Stimulated activated CD4-positive, alpha-beta T cell treated with anti-CD3 and anti-CD28 coated beads, Interleukin-15, amount 100 ng/mL, for 1 hour (primary cell): ENCODE results near the gene SGTB.

ENCODE experiments used
- DNase-seq, 2 donors: peaks; one replicate each; pipeline ENCODE4 v3.0.0-alpha.2; 2020; ENCODE audit warnings: low read depth in 1 of 2, low spot score in 1 of 2

Gene SGTB, protein sequence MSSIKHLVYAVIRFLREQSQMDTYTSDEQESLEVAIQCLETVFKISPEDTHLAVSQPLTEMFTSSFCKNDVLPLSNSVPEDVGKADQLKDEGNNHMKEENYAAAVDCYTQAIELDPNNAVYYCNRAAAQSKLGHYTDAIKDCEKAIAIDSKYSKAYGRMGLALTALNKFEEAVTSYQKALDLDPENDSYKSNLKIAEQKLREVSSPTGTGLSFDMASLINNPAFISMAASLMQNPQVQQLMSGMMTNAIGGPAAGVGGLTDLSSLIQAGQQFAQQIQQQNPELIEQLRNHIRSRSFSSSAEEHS

DNA sequence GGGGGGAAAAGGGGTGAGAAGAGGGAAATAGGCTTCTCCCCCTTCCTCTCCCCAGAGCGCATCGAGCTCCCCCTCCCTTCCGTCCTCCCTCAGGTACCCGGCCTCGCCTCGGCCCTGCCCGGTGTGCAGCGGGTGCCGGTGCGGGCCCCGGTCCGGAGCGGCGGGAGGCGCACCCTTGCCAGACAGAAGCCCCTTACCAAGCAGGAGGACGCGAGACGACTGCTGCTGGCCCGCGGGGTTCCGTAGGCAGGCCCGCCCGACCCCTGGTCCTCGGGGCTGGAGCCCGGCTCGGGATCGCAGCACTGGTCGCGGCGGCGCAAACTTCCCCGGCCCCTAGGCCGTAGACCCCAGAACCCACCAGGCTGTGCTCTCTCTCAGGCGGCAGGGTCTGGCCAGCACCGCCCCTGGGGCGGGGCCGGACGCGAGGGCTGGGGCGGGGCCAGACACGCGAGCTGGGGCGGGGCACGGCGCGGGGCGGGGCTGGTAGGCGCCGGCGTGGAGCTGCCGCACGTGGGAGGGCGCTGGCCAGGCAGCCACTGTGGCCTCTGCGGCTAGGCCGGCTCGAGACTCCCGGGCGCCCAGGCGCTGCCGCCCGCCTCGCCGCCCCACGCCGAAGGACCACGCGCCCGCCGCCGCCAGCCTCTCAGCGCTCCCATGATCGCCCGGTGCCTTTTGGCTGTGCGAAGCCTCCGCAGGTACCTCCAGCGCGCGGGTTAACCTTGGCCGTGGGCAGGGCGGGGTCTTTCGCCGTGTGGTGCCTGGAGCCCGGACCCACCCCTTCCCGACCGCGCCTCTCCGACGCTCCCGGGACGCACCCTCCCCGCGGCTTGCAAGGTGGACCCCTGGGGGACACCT is at the start of gene SGTB, which contains the start of gene NLN:
SGTB (minus strand) TSS at position 390 of the 855 bp plus-strand sequence. CDS start 1,302 bp downstream, outside the sequence.
NLN (plus strand) TSS at position 486 of the 855 bp plus-strand sequence; CDS start at position 655, 169 bp downstream.
- DNase-seq: peak; percentile 75 to 85

DNA sequence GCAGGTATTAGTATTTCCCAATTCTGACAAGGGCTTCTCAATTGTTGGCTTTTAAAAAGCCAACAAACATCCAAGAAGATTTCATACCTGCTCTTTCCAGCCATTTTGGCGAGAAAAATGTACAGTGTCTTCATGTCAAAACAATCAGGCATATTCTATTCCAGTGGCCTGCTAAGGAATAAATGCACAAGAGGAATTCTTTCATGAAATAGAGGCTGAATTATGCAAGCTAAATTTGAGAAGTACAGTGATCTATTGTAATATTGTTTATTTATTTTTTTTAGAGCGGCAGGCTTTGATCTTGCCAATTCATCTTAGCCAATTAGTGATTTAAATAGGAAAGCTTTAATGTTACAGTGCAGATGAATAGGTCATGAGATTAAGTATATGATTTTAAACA is 49.4 kb upstream of the SGTB start:
- no peak for DNase-seq

DNA sequence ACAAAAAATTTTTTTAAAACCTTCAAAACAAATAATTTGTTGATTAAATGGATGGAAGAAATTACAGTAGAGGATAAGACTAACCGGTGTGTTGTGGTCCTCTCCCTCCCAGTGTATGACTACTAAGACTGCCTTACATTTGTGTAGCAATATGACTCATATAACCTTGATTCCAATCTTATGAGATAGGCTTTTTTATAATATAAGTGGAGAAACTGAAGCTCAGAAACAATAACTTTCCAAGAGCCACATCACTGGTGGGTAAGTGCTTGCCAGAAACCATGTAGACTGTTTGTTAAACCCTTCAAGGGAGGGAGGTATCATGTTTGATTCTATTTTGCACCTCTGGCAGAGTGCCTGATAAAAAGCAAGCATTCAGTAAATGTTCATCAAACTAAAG is 47.6 kb upstream of the SGTB start:
- DNase-seq: no peak

DNA sequence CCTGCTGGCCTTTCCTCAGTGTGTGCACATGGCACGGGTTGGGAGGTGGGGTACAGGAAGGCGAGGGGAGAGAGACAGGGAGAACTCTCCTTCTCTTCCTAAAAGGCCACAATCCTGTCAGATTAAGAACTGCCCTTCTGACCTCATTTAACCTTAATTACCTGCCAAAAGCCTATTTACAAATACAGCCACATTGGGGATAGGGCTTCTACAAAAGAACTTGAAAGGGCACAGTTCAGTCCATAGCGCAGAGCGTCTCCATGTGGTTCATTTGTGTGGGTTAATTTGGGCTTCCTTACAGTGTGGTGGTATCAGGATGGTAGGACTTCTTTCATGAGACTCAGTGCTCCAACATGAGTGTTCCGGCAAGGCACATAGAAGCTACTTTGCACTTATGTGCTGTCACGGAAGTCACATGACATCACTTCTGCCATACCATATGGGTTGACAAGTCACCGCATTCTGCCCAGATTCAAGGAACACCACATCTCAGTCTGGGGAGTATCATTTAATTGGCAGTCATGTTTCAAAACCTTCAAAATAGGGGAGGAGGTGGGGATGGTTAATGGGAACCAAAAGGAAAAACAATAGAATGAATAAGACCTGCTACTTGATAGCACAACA is 46.9 kb upstream of the SGTB start:
- no peak for DNase-seq

DNA sequence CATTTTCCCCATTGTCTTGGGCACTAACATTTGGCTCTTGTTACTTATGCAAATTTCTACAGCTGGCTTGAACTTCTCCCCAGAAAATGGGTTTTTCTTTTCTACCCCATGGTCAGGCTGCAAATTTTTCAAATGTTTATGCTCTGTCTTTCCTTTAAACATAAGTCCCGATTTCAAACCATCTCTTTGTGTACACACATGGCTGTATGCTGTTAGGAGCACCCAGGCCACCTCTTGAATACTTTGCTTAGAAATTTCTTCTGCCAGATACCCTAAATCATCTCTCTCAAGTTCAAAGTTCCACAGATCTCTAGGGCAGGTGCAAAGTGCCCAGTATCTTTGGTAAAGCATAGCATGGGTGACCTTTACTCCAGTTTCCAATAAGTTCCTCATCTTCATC is 45.7 kb upstream of the SGTB start:
- no peak for DNase-seq

DNA sequence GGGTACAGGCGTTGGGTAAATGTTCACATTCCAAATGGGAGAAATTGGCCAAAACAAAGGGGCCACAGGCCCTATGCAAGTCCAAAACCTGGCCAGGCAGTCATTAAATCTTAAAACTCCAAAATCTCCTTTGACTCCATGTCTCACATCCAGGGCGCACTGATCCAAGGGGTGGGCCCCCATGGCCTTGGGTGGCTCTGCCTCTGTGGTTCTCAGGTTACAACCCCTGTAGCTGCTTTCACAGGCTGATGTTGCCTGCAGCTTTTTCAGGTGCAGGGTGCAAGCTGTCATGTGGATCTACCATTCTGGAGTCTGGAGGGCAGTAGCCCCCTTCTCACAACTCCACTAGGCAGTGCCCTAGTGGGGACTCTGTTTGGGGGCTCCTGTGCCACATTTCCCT is 44.9 kb upstream of the SGTB start:
- no peak for DNase-seq

DNA sequence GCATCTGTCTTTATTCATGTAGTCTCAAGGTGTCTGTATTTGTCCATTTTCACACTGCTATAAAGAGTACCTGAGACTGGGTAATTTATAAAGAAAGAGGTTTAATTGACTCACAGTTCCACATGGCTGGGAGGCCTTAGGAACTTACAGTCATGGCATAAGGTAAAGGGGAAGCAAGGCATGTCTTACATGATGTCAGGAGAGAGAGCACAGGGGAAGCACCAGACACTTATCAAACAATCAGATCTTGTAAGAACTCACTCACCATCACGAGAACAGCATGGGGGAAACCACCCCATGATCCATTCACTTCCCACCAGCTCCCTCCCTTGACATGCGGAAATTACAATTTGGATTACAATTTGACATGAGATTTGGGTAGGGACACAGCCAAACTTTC is 44.3 kb upstream of the SGTB start:
- DNase-seq: no peak

DNA sequence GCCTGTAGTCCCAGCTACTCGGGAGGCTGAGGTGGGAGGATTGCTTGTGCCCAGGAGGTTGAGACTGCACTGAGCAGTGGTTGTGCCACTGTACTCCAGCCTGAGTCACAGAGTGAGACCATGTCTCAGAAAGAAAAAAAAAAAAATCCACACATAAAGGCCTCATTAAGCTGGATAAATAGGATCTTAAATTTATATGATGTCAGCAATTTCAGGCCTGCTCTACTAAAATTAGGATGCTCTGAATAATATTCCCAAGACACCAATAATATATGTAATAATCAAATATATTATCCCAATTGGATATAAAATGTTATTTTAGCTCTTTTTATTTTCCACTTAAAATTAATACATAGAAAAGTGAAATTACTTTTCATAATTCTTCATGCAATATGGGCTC is 43.7 kb upstream of the SGTB start:
- DNase-seq: no peak

DNA sequence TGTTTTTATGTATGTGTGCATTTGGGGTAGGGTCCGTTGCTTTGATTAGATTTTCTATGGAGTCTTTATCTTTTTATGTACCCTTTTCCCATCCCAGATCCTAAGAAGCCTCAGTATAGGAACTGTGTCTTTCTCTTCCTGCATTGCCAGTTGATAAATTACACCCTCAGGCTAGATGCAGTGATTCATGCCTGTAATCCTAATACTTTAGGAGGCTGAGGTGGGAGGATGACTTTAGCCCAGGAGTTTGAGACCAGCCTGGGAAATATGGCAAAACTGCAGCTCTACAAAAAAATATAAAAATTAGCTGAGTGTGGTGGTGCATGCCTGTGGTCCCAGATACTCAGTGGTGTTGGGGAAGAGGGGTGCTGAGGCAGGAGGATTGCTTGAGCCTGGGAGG is 40.3 kb upstream of the SGTB start:
- no peak for DNase-seq

DNA sequence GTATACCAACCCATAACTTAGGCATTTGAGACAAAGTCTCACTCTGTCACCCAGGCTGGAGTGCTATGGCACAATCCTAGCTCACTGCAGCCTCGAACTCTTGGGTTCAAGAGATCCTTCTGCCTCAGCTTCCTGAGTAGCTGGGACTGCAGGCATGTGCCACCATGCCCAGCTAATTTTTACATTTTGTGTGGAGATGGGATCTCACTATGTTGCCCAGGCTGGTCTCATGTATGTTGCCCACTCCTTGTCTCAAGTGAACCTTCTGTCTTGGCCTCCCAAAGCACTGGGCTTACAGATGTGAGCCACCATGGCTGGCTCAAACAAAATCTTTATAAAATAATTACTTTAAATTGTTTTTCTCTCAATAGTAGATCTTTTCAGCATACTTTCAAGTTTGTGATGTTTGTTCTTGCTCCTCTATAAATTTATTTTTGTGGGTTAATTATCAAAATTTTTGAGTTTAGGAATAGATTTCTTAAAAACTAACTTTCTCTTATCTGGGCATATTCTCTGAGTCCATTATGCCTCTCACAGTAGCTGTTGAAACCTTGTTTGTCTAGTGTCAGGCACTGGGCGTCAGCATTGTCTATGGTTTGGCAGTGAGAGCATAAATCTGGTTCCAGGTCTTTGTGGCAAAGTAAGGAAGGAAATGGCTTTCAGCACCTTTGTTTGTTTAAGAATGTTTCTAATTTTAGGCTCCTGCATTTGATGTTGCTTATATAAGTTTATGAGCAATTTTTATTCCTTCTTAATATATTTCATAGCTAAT is 38.8 kb upstream of the SGTB start:
- peak in 1 of 2 donors; percentile 26 for DNase-seq

DNA sequence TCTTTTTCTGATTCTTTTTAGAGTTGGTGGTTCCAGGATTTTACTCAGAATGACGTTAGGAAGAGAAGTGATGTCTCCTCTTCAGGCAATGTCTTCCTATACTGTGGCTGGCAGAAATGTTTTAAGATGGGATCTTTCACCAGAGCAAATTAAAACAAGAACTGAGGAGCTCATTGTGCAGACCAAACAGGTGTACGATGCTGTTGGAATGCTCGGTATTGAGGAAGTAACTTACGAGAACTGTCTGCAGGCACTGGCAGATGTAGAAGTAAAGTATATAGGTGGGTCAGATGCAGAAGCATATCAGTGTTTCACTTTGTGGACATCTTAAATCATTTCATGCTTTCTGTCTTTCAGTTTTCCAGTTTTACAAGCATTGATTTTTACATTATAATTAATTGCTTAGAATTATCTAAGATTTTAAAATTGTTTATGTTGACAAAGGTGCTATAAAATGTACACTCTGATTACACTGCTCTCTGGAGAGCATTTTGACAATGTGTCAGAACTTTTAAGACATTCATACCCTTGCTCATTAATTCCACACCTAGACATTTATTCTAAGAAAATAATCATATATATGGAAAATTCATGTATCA is 36.7 kb upstream of the SGTB start:
- no peak for DNase-seq

DNA sequence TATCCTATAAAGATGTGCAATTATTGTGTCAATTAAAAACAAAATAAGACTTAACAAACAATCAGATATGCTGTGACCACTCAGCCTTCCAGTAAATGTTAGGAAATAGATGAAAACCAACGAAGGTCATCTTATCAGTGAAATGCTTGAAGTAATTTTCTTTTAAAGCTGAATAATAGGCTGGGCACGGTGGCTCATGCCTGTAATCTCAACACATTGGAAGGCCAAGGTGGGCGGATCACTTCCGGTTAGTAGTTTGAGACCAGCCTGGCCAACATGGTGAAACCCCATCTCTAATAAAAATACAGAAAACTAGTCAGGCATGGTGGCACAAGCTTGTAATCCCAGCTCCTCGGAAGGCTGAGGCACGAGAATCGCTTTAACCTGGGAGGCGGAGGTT is 31.3 kb upstream of the SGTB start:
- no peak for DNase-seq

DNA sequence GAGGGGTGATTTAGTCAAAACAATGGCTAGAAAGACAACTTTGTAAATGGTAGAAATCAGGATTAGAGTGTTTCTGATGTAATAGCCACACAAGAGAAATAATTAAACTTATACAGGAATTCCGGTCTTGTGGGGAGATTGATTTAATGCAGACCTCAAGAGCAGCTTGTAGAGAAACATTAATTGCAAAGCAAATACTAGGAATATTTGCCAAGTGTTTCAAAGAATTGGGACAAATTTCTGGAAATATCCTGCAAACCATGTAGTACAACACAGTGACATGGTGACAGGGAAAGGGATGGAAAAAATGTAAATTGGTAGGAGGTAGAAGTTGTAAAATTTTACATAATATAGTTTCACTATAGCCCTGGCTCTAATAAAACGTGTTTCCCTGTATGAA is 29.0 kb upstream of the SGTB start:
- no peak for DNase-seq

DNA sequence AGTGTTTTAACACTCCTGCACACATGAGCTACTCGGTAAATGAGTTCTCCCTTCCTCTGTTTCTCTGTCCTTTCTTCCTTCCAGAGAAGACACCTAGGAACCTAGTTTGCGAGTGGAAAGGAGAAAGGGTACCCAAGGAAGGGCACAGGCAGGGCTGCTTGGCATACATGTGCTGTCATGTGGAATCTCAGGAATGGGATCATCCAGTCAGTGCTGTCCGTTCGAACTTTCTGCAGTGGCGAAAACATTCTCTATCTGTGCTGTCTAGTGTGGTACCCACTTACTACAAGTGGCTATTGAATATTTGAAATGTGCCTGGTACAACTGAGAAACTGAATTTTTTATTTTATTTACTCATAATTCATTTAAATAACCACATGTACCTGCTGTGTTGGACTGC is 28.0 kb upstream of the SGTB start:
- no peak for DNase-seq

DNA sequence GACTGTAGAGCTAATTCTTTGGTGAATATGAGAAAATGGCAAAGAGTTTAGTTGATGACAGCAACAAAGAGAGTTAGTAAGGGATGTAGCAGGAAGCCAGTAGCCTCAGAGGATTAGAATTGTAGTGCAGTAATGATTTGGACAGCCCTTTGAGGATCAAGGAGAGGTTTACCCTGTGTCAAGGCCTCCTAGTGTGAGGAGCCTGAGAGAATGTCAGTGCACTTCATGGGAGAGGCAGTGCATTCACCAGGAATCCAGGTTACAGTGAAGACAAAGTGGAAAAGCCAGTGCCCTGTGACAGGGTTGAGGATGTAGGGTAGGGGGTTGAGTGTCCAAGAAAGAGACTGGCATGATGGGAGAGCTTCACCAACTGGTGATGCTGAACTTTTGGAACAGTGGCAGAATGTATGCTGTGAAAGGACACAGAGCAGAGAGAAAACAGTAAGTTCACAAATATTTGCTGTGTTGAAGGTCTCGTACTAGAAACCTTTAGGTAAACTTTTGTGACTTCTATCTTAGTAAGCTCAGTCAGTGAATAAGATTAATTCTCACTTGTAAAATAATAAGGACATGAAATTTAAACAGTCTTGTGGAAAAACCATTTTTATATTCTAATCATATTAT is 27.4 kb upstream of the SGTB start:
- no peak for DNase-seq

DNA sequence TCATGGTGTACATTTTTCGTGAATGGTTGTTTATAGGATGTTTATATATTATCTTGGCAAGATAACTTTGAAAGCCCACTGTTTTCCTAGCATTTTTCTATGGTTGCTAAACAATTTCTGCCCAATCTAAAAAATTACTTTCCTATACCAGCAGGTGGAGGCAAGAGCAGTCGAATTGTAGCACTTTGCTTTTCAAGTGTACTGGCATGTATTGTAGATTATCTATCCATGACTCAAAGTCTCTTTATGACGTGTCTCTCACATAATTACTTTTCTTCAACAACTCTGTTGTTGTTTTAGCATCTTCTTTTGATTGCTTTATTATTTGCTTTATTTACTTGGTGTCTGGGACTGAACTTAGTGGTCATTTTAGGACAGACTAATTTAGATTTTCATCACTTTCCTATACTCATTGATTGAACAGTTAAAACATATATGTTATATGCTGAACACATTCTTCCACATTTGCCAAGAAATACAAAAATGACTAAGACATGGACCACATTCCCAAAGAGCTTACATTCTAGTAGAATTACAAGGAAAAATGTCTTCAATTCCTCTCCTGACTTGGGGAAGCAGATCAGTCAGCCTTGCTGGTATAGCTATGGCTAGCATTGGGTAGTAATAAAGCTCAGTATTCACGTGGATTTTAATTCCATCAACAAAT is 20.8 kb upstream of the SGTB start:
- DNase-seq: no peak

DNA sequence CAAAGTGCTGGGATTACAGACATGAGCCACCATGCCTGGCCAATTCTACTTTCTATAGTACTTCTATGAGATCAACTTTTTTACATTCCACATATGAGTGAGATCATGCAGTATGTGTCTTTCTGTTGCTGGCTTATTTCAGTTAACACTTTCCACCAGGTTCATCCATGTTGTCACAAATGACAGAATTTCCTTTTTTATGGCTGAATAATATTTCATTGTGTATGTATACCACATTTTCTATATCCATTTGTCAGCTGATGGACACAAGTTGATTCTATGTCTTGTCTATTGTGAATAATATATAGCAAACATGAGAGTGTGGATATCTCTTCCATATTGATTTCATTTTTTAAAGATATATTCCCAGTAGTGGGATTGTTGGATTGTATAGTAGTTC is 17.3 kb upstream of the SGTB start:
- no peak for DNase-seq

DNA sequence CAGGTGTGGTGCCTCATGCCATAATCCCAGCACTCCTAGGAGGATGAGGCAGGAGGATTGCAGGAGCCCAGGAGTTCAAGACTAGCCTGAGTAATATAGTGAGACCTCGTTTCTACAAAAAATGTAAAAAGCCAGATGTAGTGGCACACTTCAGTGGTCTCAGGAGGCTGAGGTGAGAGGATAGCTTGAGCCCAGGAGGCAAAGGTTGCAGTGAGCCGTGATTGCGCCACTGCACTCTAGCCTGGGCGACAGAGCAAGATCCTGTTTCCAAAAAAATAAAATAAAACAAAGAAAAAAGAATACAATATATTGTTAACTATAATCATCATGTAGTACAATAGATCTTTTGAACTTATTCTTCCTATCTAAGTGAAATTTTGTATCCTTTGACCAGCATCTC is 16.4 kb upstream of the SGTB start:
- no peak for DNase-seq

DNA sequence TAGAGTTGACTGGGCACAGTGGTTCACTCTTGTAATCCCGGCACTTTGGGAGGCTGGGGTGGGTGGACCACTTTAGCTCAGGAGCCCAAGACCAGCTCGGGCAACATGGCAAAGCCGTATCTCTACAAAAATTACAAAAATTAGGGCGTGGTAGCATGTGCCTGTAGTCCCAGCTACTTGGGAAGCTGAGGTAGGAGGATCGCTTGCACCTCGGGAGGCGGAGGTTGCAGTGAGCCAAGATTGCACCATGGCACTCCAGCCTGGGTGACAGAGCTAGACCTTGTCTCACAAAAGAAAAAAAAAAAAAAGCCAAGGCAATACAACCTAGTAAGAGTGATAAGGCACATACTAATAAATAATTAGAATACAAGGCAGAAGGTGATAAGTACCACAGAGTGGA is 15.9 kb upstream of the SGTB start:
- DNase-seq: no peak

DNA sequence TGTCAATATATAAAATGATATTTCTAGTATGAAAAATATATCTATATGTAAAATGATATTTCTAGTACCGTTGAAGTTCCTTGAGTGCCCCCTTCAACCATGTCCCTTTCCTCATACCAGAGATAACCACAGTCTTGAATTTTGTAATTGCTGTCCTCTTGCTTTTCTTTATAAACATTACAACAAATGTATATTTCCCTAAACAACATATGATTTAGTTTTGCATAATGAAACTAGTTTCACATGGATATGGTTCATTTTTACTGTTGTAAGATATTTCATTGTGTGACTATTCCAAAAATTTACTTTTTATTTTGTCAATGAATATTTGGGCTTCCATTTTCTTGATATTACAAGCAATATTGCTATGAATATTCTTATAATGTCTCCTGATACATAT is 14.1 kb upstream of the SGTB start:
- no peak for DNase-seq
